HG03045 (cell line): ENCODE data around the gene PALD1.

Experiments used
- ATAC-seq: cut with Tn5 transposase; IDR thresholded peaks from one replicate; pipeline ENCODE4 v1.9.1; 2021; ENCODE audit warnings: mild to moderate bottlenecking, moderate library complexity; ENCODE audit not compliant: unreplicated experiment

Gene PALD1

GRCh38 chr10:70535001-70535400 lies 56.4 kb downstream of the PALD1 start:
- ATAC-seq: no peak

GRCh38 chr10:70535451-70535850 lies 56.9 kb downstream of the PALD1 start:
- ATAC-seq: no peak

- ATAC-seq: no peak
Observed at GRCh38 chr10:70536196-70536861, 57.8 kb downstream of the PALD1 start.

GRCh38 chr10:70537398-70538194 lies 59.0 kb downstream of the PALD1 start:
- no peak for ATAC-seq

GRCh38 chr10:70538195-70538520 lies 59.6 kb downstream of the PALD1 start:
- ATAC-seq: no peak

- ATAC-seq: no peak
Observed at GRCh38 chr10:70538731-70539338, 60.3 kb downstream of the PALD1 start.

- no peak for ATAC-seq
Observed at GRCh38 chr10:70539471-70539870, 60.9 kb downstream of the PALD1 start.

GRCh38 chr10:70540089-70540788 lies 61.7 kb downstream of the PALD1 start:
- no peak for ATAC-seq

GRCh38 chr10:70540789-70541360 lies 62.3 kb downstream of the PALD1 start:
- no peak for ATAC-seq

GRCh38 chr10:70541736-70542564 lies 63.4 kb downstream of the PALD1 start:
- no peak for ATAC-seq

- ATAC-seq: no peak
Observed at GRCh38 chr10:70542565-70542938, 64.0 kb downstream of the PALD1 start.

GRCh38 chr10:70543911-70544310 lies 65.3 kb downstream of the PALD1 start:
- no peak for ATAC-seq

- ATAC-seq: no peak
Observed at GRCh38 chr10:70544431-70545340, 66.1 kb downstream of the PALD1 start.

GRCh38 chr10:70546584-70546983 lies 68.0 kb downstream of the PALD1 start:
- no peak for ATAC-seq

GRCh38 chr10:70549351-70549961 lies 70.9 kb downstream of the PALD1 start:
- ATAC-seq: no peak

GRCh38 chr10:70549962-70550458 lies 71.4 kb downstream of the PALD1 start:
- no peak for ATAC-seq

- no peak for ATAC-seq
Observed at GRCh38 chr10:70550459-70550858, 71.9 kb downstream of the PALD1 start.

GRCh38 chr10:70551466-70551865 lies 72.9 kb downstream of the PALD1 start:
- ATAC-seq: no peak

GRCh38 chr10:70551971-70552422 lies 73.4 kb downstream of the PALD1 start:
- ATAC-seq: no peak
